GM04503 (cell line): Measurements from ENCODE around the gene APOO.

Experiments used
- DNase-seq: peaks from one replicate; pipeline ENCODE4 v3.0.0-alpha.2; 2012; ENCODE audit warnings: low read depth

Gene APOO

GRCh38 chrX:23907498-23908218 is at the start of gene APOO, which contains the start of gene CXorf58:
Gene APOO (minus strand): TSS chrX:23907938. CDS start chrX:23907702, 236 bp downstream.
Gene CXorf58 (plus strand): TSS chrX:23908006. CDS start chrX:23910303, 2,297 bp downstream.
- no peak for DNase-seq

- no peak for DNase-seq
Observed at GRCh38 chrX:23954396-23954795, 46.7 kb upstream of the APOO start.

- DNase-seq = no peak
Observed at GRCh38 chrX:23953908-23954269, 46.2 kb upstream of the APOO start.

- DNase-seq = no peak
Observed at GRCh38 chrX:23952984-23953907, 45.5 kb upstream of the APOO start.

- no peak for DNase-seq
Observed at GRCh38 chrX:23952391-23952790, 44.7 kb upstream of the APOO start.

- no peak for DNase-seq
Observed at GRCh38 chrX:23945206-23945605, 37.5 kb upstream of the APOO start.

- DNase-seq = no peak
Observed at GRCh38 chrX:23944234-23944633, 36.5 kb upstream of the APOO start.

- no peak for DNase-seq
Observed at GRCh38 chrX:23939203-23939602, 31.5 kb upstream of the APOO start.

- no peak for DNase-seq
Observed at GRCh38 chrX:23938690-23939089, 31.0 kb upstream of the APOO start.

- DNase-seq = no peak
Observed at GRCh38 chrX:23937100-23937499, 29.4 kb upstream of the APOO start.

- DNase-seq = no peak
Observed at GRCh38 chrX:23936180-23936579, 28.4 kb upstream of the APOO start.

GRCh38 chrX:23935106-23935505 is 27.4 kb upstream of the APOO start:
- no peak for DNase-seq

- no peak for DNase-seq
Observed at GRCh38 chrX:23932046-23932445, 24.3 kb upstream of the APOO start.

- DNase-seq = no peak
Observed at GRCh38 chrX:23930894-23931604, 23.3 kb upstream of the APOO start.

- DNase-seq = no peak
Observed at GRCh38 chrX:23926015-23926414, 18.3 kb upstream of the APOO start.

GRCh38 chrX:23919706-23920320 is 12.1 kb upstream of the APOO start:
- DNase-seq = no peak

GRCh38 chrX:23919148-23919547 is 11.4 kb upstream of the APOO start:
- DNase-seq = no peak

- no peak for DNase-seq
Observed at GRCh38 chrX:23911126-23911835, 3.5 kb upstream of the APOO start.

GRCh38 chrX:23908219-23909004 is 674 bp upstream of the APOO start:
- DNase-seq = no peak

- DNase-seq = no peak
Observed at GRCh38 chrX:23907111-23907497, 634 bp downstream of the APOO start.

GRCh38 chrX:23904096-23904495 is 3.6 kb downstream of the APOO start:
- no peak for DNase-seq
